OCI-LY1 (cell line): ENCODE data around the gene TUBGCP6.

ENCODE experiments used
- EZH2 ChIP-seq: fragments of 200-600 bp; sonication (generic), shearing (Covaris generic); IDR thresholded peaks from 2 replicates; pipeline ENCODE4 v1.8.0; 2017; ENCODE audit warnings: borderline replicate concordance, mixed run types, mild to moderate bottlenecking, antibody characterized with exemption, low read length, moderate library complexity, mixed read lengths
- TF ChIP-seq, protein P1 (sequence below): fragments of 200-600 bp; sonication (generic), shearing (Covaris generic); IDR thresholded peaks from 2 replicates; pipeline ENCODE4 v1.5.1; 2017; ENCODE audit warnings: mild to moderate bottlenecking, antibody characterized with exemption, low read length, moderate library complexity, mixed read lengths

DNA sequence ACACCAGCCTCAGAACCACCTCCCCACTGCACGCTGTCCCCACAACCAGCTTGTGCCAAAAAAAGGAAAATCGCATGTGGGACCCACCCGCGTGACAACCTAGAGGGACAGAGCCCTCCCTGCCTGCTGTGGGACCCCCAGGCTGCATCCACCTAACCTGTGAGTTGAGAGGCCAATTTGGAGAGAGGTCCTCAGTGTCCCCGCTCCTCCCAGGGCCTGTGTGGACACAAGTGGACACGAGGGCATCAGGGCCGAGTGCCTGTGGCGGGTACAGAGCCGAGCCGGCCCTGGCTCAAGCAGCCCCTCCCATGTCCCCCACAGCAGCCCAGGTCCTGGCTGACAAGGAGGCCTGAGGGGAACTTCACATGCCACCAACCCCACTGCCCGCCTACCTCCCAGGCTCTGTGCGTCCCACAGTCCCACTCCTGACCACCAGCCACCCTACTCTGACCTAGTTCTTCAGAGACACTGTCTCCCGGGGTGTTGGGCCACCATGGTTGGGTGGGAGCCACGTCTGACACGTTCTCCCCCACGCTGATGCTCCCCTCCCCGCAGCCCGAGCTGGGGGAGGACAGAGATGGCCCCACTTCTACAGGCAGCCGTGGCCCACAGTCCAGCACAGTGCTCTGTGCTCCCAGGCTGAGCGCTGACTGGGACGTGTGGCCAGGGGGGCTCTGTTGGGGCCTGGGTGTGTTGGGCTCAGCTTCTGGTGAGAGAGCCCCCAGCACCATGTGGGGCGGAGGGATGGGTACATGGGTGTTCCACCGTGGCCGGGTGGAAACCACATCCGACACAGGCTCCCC lies 24.8 kb downstream of the TUBGCP6 start:
- no peak for TF ChIP-seq EZH2
- TF ChIP-seq, protein P1, sequence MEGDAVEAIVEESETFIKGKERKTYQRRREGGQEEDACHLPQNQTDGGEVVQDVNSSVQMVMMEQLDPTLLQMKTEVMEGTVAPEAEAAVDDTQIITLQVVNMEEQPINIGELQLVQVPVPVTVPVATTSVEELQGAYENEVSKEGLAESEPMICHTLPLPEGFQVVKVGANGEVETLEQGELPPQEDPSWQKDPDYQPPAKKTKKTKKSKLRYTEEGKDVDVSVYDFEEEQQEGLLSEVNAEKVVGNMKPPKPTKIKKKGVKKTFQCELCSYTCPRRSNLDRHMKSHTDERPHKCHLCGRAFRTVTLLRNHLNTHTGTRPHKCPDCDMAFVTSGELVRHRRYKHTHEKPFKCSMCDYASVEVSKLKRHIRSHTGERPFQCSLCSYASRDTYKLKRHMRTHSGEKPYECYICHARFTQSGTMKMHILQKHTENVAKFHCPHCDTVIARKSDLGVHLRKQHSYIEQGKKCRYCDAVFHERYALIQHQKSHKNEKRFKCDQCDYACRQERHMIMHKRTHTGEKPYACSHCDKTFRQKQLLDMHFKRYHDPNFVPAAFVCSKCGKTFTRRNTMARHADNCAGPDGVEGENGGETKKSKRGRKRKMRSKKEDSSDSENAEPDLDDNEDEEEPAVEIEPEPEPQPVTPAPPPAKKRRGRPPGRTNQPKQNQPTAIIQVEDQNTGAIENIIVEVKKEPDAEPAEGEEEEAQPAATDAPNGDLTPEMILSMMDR: no peak
